NCI-H2196 (cell line): ENCODE measurements around the gene DUSP7.
A peak's percentile ranks its signal among the peaks of the same experiment; 100 is the strongest.

Experiments used
- DNase-seq: peaks from one replicate; lab custom pipeline; 2025; ENCODE audit not compliant: unreplicated experiment; lab: John Stamatoyannopoulos, UW

The DUSP7 gene

GRCh38 chr3:52013802-52014598 is 42.4 kb downstream of the DUSP7 start:
- no peak for DNase-seq

- DNase-seq = no peak
Observed at GRCh38 chr3:52012699-52013098, 43.7 kb downstream of the DUSP7 start.

GRCh38 chr3:52010431-52010830 is 45.9 kb downstream of the DUSP7 start:
- no peak for DNase-seq

GRCh38 chr3:52007291-52007690 is 49.1 kb downstream of the DUSP7 start:
- no peak for DNase-seq

- DNase-seq = no peak
Observed at GRCh38 chr3:52006820-52007133, 49.6 kb downstream of the DUSP7 start.

- DNase-seq = no peak
Observed at GRCh38 chr3:52006017-52006819, 50.2 kb downstream of the DUSP7 start.

GRCh38 chr3:52005571-52005986 is 50.8 kb downstream of the DUSP7 start:
- no peak for DNase-seq

- no peak for DNase-seq
Observed at GRCh38 chr3:52004906-52005395, 51.4 kb downstream of the DUSP7 start.

- no peak for DNase-seq
Observed at GRCh38 chr3:52004163-52004787, 52.1 kb downstream of the DUSP7 start.

GRCh38 chr3:52002748-52003147 is 53.6 kb downstream of the DUSP7 start:
- DNase-seq = no peak

- DNase-seq = peak; percentile 51
Observed at GRCh38 chr3:52001443-52001974, 54.9 kb downstream of the DUSP7 start.

- no peak for DNase-seq
Observed at GRCh38 chr3:51999846-52000245, 56.5 kb downstream of the DUSP7 start.
